IMR-90 (cell line): ENCODE results near the gene MMRN2. TPM values are rescaled to one million over a fixed set of nuclear protein-coding genes. Genes with fewer than 3 reads are reported as not detected.

Experiments used
- ATAC-seq: fragments of 200-7000 bp; cut with Tn5 transposase; 2 replicates; pipeline ENCODE4 v1.9.1; 2020; ENCODE audit warnings: low read depth, mild to moderate bottlenecking, moderate library complexity
- BruUV-seq: library from RNA; stranded (reverse); fragments of 400-500 nt; replicated peaks from 2 replicates; lab custom pipeline; 2021; lab: Mats Ljungman, UMichigan
- CTCF ChIA-PET: fragments of 300-600 bp; formaldehyde crosslinking; extraction: SDS; loops from one replicate; lab custom pipeline; 2021; ENCODE audit warnings: antibody characterized with exemption; lab: Yijun Ruan, JAX
- POLR2A ChIA-PET: fragments of 300-600 bp; sonication (Branson Sonifier 250); formaldehyde crosslinking; loops from one replicate; lab custom pipeline; 2022; ENCODE audit warnings: antibody characterized with exemption; ENCODE audit not compliant: unreplicated experiment; lab: Charles Lee
- DNase-seq: peaks from one replicate; pipeline ENCODE4 v3.0.0; 2013
- H2AFZ ChIP-seq: replicated peaks from 2 replicates; pipeline ENCODE3; 2013; ENCODE audit warnings: low read length, mild to moderate bottlenecking; ENCODE audit not compliant: poor library complexity
- H2AK5ac ChIP-seq: 2 replicates; pipeline ENCODE4 v1.6.1; 2013; ENCODE audit warnings: low read depth, low read length, inconsistent platforms
- H2AK9ac ChIP-seq: replicated peaks from 2 replicates; pipeline ENCODE3; 2013; ENCODE audit warnings: mild to moderate bottlenecking, low read depth, low read length, moderate library complexity; ENCODE audit not compliant: poor library complexity
- H2BK120ac ChIP-seq: 2 replicates; pipeline ENCODE4 v1.6.1; 2013; ENCODE audit warnings: low read depth, low read length, inconsistent platforms
- H2BK15ac ChIP-seq: 3 replicates; pipeline ENCODE4 v1.6.1; 2013; ENCODE audit warnings: low read depth, low read length, inconsistent platforms
- H2BK20ac ChIP-seq: 2 replicates; pipeline ENCODE4 v1.6.1; 2013; ENCODE audit warnings: low read depth, mild to moderate bottlenecking, inconsistent platforms, low read length, moderate library complexity
- H2BK5ac ChIP-seq: 2 replicates; pipeline ENCODE4 v1.6.1; 2013; ENCODE audit warnings: mild to moderate bottlenecking, low read depth, low read length, inconsistent platforms; ENCODE audit not compliant: poor library complexity, severe bottlenecking
- H3K14ac ChIP-seq: replicated peaks from 2 replicates; pipeline ENCODE4 v1.6.1; 2013; ENCODE audit warnings: low read depth, low read length, inconsistent platforms
- H3K18ac ChIP-seq: 2 replicates; pipeline ENCODE4 v1.6.1; 2013; ENCODE audit warnings: low read depth, low read length, control low read depth
- H3K23ac ChIP-seq: 2 replicates; pipeline ENCODE4 v1.6.1; 2013; ENCODE audit warnings: low read depth, low read length, inconsistent platforms
- H3K27ac ChIP-seq: 2 replicates; pipeline ENCODE4 v1.5.1; 2013; ENCODE audit warnings: mild to moderate bottlenecking, control low read depth, low read length; ENCODE audit not compliant: insufficient read depth
- H3K27me3 ChIP-seq: 2 replicates; pipeline ENCODE4 v1.6.1; 2013; ENCODE audit warnings: low read length; ENCODE audit not compliant: control insufficient read depth, insufficient read depth
- H3K36me3 ChIP-seq: 2 replicates; pipeline ENCODE4 v1.6.1; 2013; ENCODE audit warnings: low read length, mixed read lengths; ENCODE audit not compliant: control insufficient read depth, insufficient read depth
- H3K4ac ChIP-seq: 2 replicates; pipeline ENCODE4 v1.6.1; 2013; ENCODE audit warnings: low read depth, low read length, inconsistent platforms
- H3K4me1 ChIP-seq: 2 replicates; pipeline ENCODE4 v1.6.1; 2013; ENCODE audit warnings: low read length, mixed read lengths; ENCODE audit not compliant: control insufficient read depth, insufficient read depth
- H3K4me2 ChIP-seq: 2 replicates; pipeline ENCODE4 v1.6.1; 2013; ENCODE audit warnings: low read depth, mild to moderate bottlenecking, control low read depth, low read length, moderate library complexity
- H3K4me3 ChIP-seq: 2 replicates; pipeline ENCODE4 v1.5.1; 2013; ENCODE audit warnings: low read depth, mild to moderate bottlenecking, control low read depth, low read length, moderate library complexity; ENCODE audit not compliant: insufficient read depth
- H3K56ac ChIP-seq: 2 replicates; pipeline ENCODE4 v1.6.1; 2013; ENCODE audit warnings: low read length, inconsistent platforms; ENCODE audit not compliant: insufficient read depth; ENCODE audit errors: extremely low read depth
- H3K79me1 ChIP-seq, 2 experiments: 2 replicates each; pipeline ENCODE4 v1.6.1; 2013; ENCODE audit warnings: low read length in 2 of 2, inconsistent platforms in 1 of 2, low read depth in 1 of 2
- H3K9ac ChIP-seq: 2 replicates; pipeline ENCODE4 v1.6.1; 2013; ENCODE audit warnings: low read depth, low read length, control low read depth
- H3K9me1 ChIP-seq: 2 replicates; pipeline ENCODE4 v1.6.1; 2013; ENCODE audit warnings: low read length, inconsistent platforms; ENCODE audit not compliant: insufficient read depth
- H3K9me3 ChIP-seq: 2 replicates; pipeline ENCODE4 v1.6.1; 2013; ENCODE audit warnings: low read length; ENCODE audit not compliant: control insufficient read depth, insufficient read depth
- H4K20me1 ChIP-seq: 2 replicates; pipeline ENCODE4 v1.6.1; 2013; ENCODE audit warnings: low read length, inconsistent platforms; ENCODE audit not compliant: insufficient read depth
- H4K5ac ChIP-seq: 2 replicates; pipeline ENCODE4 v1.6.1; 2013; ENCODE audit warnings: mild to moderate bottlenecking, low read depth, low read length, control low read depth
- H4K8ac ChIP-seq, 2 experiments: 2 replicates each; pipeline ENCODE4 v1.6.1; 2013; ENCODE audit warnings: low read depth in 2 of 2, low read length in 2 of 2, control low read depth in 1 of 2, inconsistent platforms in 1 of 2
- H4K91ac ChIP-seq: 2 replicates; pipeline ENCODE4 v1.6.1; 2013; ENCODE audit warnings: low read depth, low read length, inconsistent platforms; ENCODE audit not compliant: insufficient read depth
- BHLHE40 ChIP-seq: fragments of 150-350 bp; IDR thresholded peaks from 2 replicates; pipeline ENCODE4 v1.6.1; 2016; ENCODE audit warnings: mild to moderate bottlenecking, low read depth, low read length
- CEBPB ChIP-seq: IDR thresholded peaks from 2 replicates; pipeline ENCODE4 v1.6.1; 2012; ENCODE audit warnings: low read depth, low read length, improper control_type of control experiment
- CHD1 ChIP-seq: IDR thresholded peaks from 2 replicates; pipeline ENCODE4 v1.6.1; 2012; ENCODE audit warnings: low read depth, low read length, improper control_type of control experiment
- FOS ChIP-seq: fragments of 150-350 bp; IDR thresholded peaks from 2 replicates; pipeline ENCODE4 v1.6.1; 2016; ENCODE audit warnings: low read depth, low read length
- MAFK ChIP-seq: IDR thresholded peaks from 2 replicates; pipeline ENCODE4 v1.6.1; 2012; ENCODE audit warnings: low read depth, low read length, improper control_type of control experiment
- MAZ ChIP-seq: IDR thresholded peaks from 2 replicates; pipeline ENCODE4 v1.6.1; 2012; ENCODE audit warnings: low read depth, mild to moderate bottlenecking, low read length, improper control_type of control experiment, moderate library complexity, borderline replicate concordance
- MXI1 ChIP-seq: IDR thresholded peaks from 2 replicates; pipeline ENCODE4 v1.6.1; 2012; ENCODE audit warnings: low read depth, mild to moderate bottlenecking, low read length, moderate library complexity, borderline replicate concordance
- NFE2L2 ChIP-seq: fragments of 150-350 bp; IDR thresholded peaks from 2 replicates; pipeline ENCODE4 v1.6.1; 2016; ENCODE audit warnings: low read depth, mild to moderate bottlenecking, low read length
- RAD21 ChIP-seq: IDR thresholded peaks from 2 replicates; pipeline ENCODE4 v1.6.1; 2012; ENCODE audit warnings: low read length, improper control_type of control experiment
- RCOR1 ChIP-seq: IDR thresholded peaks from 2 replicates; pipeline ENCODE4 v1.6.1; 2012; ENCODE audit warnings: mild to moderate bottlenecking, low read length, improper control_type of control experiment; ENCODE audit not compliant: insufficient replicate concordance
- RFX5 ChIP-seq: IDR thresholded peaks from 2 replicates; pipeline ENCODE4 v1.8.0; 2012; ENCODE audit warnings: low read depth, mild to moderate bottlenecking, low read length, moderate library complexity
- SMC3 ChIP-seq: fragments of 150-350 bp; IDR thresholded peaks from 2 replicates; pipeline ENCODE4 v1.6.1; 2016; ENCODE audit warnings: low read depth, mild to moderate bottlenecking, antibody characterized with exemption, low read length, moderate library complexity
- WGBS, 2 experiments: methylation state at CpG; one replicate each; pipeline versions ENCODE4 v1.1.5 to v1.1.7; 2013; ENCODE audit warnings: missing lambda C conversion rate in 2 of 2; ENCODE audit not compliant: insufficient read length in 1 of 2; ENCODE audit errors: extremely low coverage in 2 of 2; 5-methylcytosine and 5-hydroxymethylcytosine counted together
- dilution Hi-C: fragments of 300-500 bp; cut with HindIII; formaldehyde crosslinking; loops from one replicate; pipeline ENCODE4 v1.14.3; 2018; ENCODE audit warnings: low sequenced_read_pairs; ENCODE audit not compliant: unreplicated experiment
- in situ Hi-C: fragments of 300-500 bp; cut with MboI; formaldehyde crosslinking; loops from 3 replicates; pipeline ENCODE4 v1.14.3; 2019; ENCODE audit warnings: low sequenced_read_pairs, inconsistent platforms, mixed read lengths
- intact Hi-C: fragments of 100-400 bp; cut with micrococcal nuclease; formaldehyde crosslinking; loops from 2 replicates; pipeline ENCODE4 v1.10.0; 2022
- polyA plus RNA-seq, 3 experiments: library from polyadenylated mRNA; depleted of rRNA; stranded (reverse); fragments of >200 nt; gene quantifications; 2 replicates each; pipeline ENCODE4 v1.2.3, GENCODE V29; 2012; ENCODE audit warnings: low replicate concordance in 1 of 3
- total RNA-seq: library from RNA; depleted of rRNA; stranded (reverse); fragments of >200 nt; gene quantifications from 2 replicates; pipeline ENCODE4 v1.2.3, GENCODE V29; 2012
- TF ChIP-seq, protein P1 (sequence below): fragments of 150-350 bp; IDR thresholded peaks from 2 replicates; pipeline ENCODE4 v1.6.1; 2016; ENCODE audit warnings: low read depth, mild to moderate bottlenecking, low read length, moderate library complexity, borderline replicate concordance
- TF ChIP-seq, protein P2 (sequence below): fragments of 150-350 bp; IDR thresholded peaks from 2 replicates; pipeline ENCODE4 v1.6.1; 2017; ENCODE audit warnings: mild to moderate bottlenecking, antibody characterized with exemption, low read length, low read depth
- TF ChIP-seq, protein P3 (sequence below): conservative IDR thresholded peaks from 2 replicates; pipeline ENCODE4 v1.5.1; 2012; ENCODE audit warnings: mild to moderate bottlenecking, low read depth, low read length, improper control_type of control experiment

MMRN2 gene
- total and polyA plus RNA-seq, 2 of the 4 experiments (the other 2 are of a cell fraction): 1.6 to 1.8 TPM

DNA sequence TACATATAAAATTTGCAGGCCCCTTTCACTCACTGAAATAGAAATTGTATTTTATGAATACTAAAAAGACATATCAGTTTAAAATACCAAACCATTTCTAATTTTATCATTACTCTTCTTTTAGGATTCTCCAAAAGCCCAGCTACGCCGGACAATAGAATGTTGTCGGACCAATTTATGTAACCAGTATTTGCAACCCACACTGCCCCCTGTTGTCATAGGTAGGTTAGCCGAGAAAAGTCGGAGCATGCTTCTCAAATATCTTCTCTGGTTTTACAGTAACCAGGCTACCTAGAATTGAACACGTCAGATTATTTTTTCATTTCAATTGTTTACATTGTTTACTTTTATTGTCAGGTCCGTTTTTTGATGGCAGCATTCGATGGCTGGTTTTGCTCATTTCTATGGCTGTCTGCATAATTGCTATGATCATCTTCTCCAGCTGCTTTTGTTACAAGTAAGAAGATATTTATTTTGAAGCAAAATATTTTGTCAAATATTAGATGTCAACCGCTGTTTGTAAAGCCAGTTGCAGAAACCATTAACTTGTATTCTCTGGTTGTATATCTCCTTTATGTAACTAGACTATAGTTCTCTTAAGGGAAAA, 57.6 kb downstream of the MMRN2 start:
- Histone ChIP-seq H2BK120ac (no peak overlapping the region), H3K4ac (no peak overlapping the region), H3K27ac (no peak overlapping the region), H4K8ac (no peak overlapping the region), H2AFZ (no peak overlapping the region), H2AK5ac (no peak overlapping the region), H3K18ac (no peak overlapping the region), H3K9ac (no peak overlapping the region), H2BK20ac (no peak overlapping the region), H4K5ac (no peak overlapping the region), H2BK15ac (no peak overlapping the region), H3K23ac (no peak overlapping the region), H4K91ac (no peak overlapping the region), H3K27me3 (no peaks in the 10 kb centered on the region), H3K9me1 (no peaks in the 10 kb centered on the region; the same call in 1 of the 2 replicates), H3K36me3 (peaks cover 9% of the 10 kb centered on the region), H4K20me1 (0 out of 2 replicates have a peak, but pooled peaks cover 4% of the 10 kb centered on the region), H3K9me3 (no peaks in the 10 kb centered on the region), H3K56ac (no peak overlapping the region), H3K14ac (no peak overlapping the region), H2AK9ac (no peak overlapping the region), H3K79me1 (peaks cover 10 to 16% of the 10 kb centered on the region in 2 experiments; a peak in 3 of 4 replicates), H3K4me2 (no peak overlapping the region), H3K4me3 (no peak overlapping the region), H3K4me1 (peaks cover 2% of the 10 kb centered on the region), H2BK5ac (no peak overlapping the region)
- in situ Hi-C loops: loop anchor here (5.0 to 25.0 kb wide), 3 partner anchors 192 to 495 kb away; partner anchors contain the start of gene WAPL
- ATAC-seq: peak; percentile 81
- WGBS, 2 experiments: no CpG with 5 or more reads among the region's 9 CpGs
- BruUV-seq: no TSS peak
- DNase-seq: peak; percentile 71
- POLR2A ChIA-PET: no interaction called here
- dilution Hi-C loops: no loop called here
- intact Hi-C loops: loop anchor here (1.0 kb wide), 4 partner anchors 142 to 211 kb away; no protein-coding TSS in a partner anchor
- CTCF ChIA-PET: interaction anchor here (1.0 to 3.2 kb wide), 4 partner anchors 48 to 206 kb away, joined by 3 to 12 read pairs (median 4); no protein-coding TSS in a partner anchor
- TF ChIP-seq MXI1 (0 out of 2 replicates have a peak, but pooled peaks have one; percentile 31), RAD21 (peak; percentile 77), FOS (no peak), NFE2L2 (no peak), BHLHE40 (no peak), CHD1 (no peak), RFX5 (no peak), MAFK (no peak), MAZ (no peak), SMC3 (peak; percentile 75), CEBPB (no peak), RCOR1 (no peak)
- TF ChIP-seq, protein P1, sequence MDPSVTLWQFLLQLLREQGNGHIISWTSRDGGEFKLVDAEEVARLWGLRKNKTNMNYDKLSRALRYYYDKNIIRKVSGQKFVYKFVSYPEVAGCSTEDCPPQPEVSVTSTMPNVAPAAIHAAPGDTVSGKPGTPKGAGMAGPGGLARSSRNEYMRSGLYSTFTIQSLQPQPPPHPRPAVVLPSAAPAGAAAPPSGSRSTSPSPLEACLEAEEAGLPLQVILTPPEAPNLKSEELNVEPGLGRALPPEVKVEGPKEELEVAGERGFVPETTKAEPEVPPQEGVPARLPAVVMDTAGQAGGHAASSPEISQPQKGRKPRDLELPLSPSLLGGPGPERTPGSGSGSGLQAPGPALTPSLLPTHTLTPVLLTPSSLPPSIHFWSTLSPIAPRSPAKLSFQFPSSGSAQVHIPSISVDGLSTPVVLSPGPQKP: no peak
- TF ChIP-seq, protein P2, sequence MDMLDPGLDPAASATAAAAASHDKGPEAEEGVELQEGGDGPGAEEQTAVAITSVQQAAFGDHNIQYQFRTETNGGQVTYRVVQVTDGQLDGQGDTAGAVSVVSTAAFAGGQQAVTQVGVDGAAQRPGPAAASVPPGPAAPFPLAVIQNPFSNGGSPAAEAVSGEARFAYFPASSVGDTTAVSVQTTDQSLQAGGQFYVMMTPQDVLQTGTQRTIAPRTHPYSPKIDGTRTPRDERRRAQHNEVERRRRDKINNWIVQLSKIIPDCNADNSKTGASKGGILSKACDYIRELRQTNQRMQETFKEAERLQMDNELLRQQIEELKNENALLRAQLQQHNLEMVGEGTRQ: no peak
- TF ChIP-seq, protein P3, sequence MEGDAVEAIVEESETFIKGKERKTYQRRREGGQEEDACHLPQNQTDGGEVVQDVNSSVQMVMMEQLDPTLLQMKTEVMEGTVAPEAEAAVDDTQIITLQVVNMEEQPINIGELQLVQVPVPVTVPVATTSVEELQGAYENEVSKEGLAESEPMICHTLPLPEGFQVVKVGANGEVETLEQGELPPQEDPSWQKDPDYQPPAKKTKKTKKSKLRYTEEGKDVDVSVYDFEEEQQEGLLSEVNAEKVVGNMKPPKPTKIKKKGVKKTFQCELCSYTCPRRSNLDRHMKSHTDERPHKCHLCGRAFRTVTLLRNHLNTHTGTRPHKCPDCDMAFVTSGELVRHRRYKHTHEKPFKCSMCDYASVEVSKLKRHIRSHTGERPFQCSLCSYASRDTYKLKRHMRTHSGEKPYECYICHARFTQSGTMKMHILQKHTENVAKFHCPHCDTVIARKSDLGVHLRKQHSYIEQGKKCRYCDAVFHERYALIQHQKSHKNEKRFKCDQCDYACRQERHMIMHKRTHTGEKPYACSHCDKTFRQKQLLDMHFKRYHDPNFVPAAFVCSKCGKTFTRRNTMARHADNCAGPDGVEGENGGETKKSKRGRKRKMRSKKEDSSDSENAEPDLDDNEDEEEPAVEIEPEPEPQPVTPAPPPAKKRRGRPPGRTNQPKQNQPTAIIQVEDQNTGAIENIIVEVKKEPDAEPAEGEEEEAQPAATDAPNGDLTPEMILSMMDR: peak; percentile 74
